K562 (cell line): Measurements from ENCODE around the gene CCDC70. TPM values are rescaled to one million over a fixed set of nuclear protein-coding genes. Genes with fewer than 3 reads are reported as not detected.

Source experiments
- ATAC-seq: fragments of 200-7000 bp; cut with Tn5 transposase; 3 replicates; pipeline ENCODE4 v1.9.1; 2020; ENCODE audit warnings: moderate library complexity
- BruUV-seq: library from RNA; stranded (reverse); fragments of 400-500 nt; replicated peaks from 2 replicates; lab custom pipeline; 2021; lab: Mats Ljungman, UMichigan
- CTCF ChIA-PET: fragments of 300-600 bp; formaldehyde crosslinking; extraction: SDS; loops from one replicate; lab custom pipeline; 2021; ENCODE audit warnings: low intra/inter-chr PET ratio; lab: Yijun Ruan, JAX
- POLR2A ChIA-PET: fragments of 300-600, 350-650 bp; sonication (Branson Sonifier 250); formaldehyde crosslinking; extraction: SDS; loops from one replicate; lab custom pipeline; 2021; ENCODE audit warnings: antibody characterized with exemption, inconsistent platforms; lab: Yijun Ruan, JAX
- DNase-seq, 4 experiments: peaks; one replicate each; pipeline versions ENCODE4 v3.0.0 to v3.0.0-alpha.2; 2011 to 2018; ENCODE audit warnings: low spot score in 3 of 4, mixed read lengths in 3 of 4; ENCODE audit errors: extremely low read depth in 1 of 4
- FAIRE-seq: peaks from 2 replicates; lab custom pipeline; 2011; peaks lifted over from hg19 to GRCh38; lab: Jason Lieb, UNC
- H2AFZ ChIP-seq: 2 replicates; pipeline ENCODE4 v1.6.0; 2011; ENCODE audit warnings: low read depth, low read length, control low read depth, inconsistent platforms
- H3K27ac ChIP-seq: fragments of 200-600 bp; 3 replicates; pipeline ENCODE4 v1.8.0; 2011; ENCODE audit warnings: low read depth, mild to moderate bottlenecking, control low read depth, inconsistent platforms, low read length, moderate library complexity, mixed read lengths; ENCODE audit errors: extremely low read depth
- H3K27me3 ChIP-seq, 2 experiments: fragments of 300-600 bp in 1 of 2; 2 replicates in 1 of 2; 3 replicates in 1 of 2; pipeline versions ENCODE4 v1.6.0 to v1.8.0; 2011; ENCODE audit warnings: inconsistent platforms in 2 of 2, low read length in 2 of 2, mild to moderate bottlenecking in 1 of 2, mixed read lengths in 1 of 2, moderate library complexity in 1 of 2; ENCODE audit not compliant: control insufficient read depth in 2 of 2, insufficient read depth in 2 of 2
- H3K36me3 ChIP-seq: fragments of 300-600 bp; 3 replicates; pipeline ENCODE4 v1.8.0; 2011; ENCODE audit warnings: mild to moderate bottlenecking, low read length, inconsistent platforms; ENCODE audit not compliant: control insufficient read depth, insufficient read depth
- H3K4me1 ChIP-seq, 2 experiments: fragments of 200-600 bp in 1 of 2; replicated peaks in 1 of 2; 2 replicates in 1 of 2; 3 replicates in 1 of 2; pipeline versions ENCODE4 v1.5.1 to v1.8.0; 2011; ENCODE audit warnings: inconsistent platforms in 2 of 2, low read length in 2 of 2, mild to moderate bottlenecking in 1 of 2, mixed read lengths in 1 of 2, moderate library complexity in 1 of 2; ENCODE audit not compliant: control insufficient read depth in 2 of 2, insufficient read depth in 2 of 2
- H3K4me2 ChIP-seq: 2 replicates; pipeline ENCODE4 v1.6.1; 2011; ENCODE audit warnings: low read length, control low read depth, inconsistent platforms, mixed read lengths; ENCODE audit not compliant: insufficient read depth
- H3K4me3 ChIP-seq: fragments of 200-600 bp; sonication (generic), shearing (Covaris generic); 2 replicates; pipeline ENCODE4 v1.5.1; 2016; ENCODE audit warnings: control low read depth, inconsistent platforms
- H3K79me2 ChIP-seq: fragments of 200-600 bp; 3 replicates; pipeline ENCODE4 v1.8.0; 2011; ENCODE audit warnings: low read length, inconsistent platforms; ENCODE audit not compliant: control insufficient read depth, insufficient read depth
- H3K9ac ChIP-seq, 2 experiments: 2 replicates each; pipeline versions ENCODE4 v1.6.0 to v1.6.1; 2011; ENCODE audit warnings: low read depth in 2 of 2, low read length in 2 of 2, control low read depth in 1 of 2, inconsistent platforms in 1 of 2, mild to moderate bottlenecking in 1 of 2, mixed read lengths in 1 of 2; ENCODE audit not compliant: insufficient read depth in 1 of 2
- H3K9me1 ChIP-seq: one replicate; pipeline ENCODE4 v1.6.0; 2011; ENCODE audit warnings: inconsistent platforms, mild to moderate bottlenecking, low read length, moderate library complexity; ENCODE audit not compliant: control insufficient read depth, insufficient read depth
- H3K9me3 ChIP-seq: replicated peaks from 2 replicates; pipeline ENCODE4 v1.5.1; 2011; ENCODE audit warnings: low read depth, low read length, inconsistent platforms; ENCODE audit not compliant: control insufficient read depth, insufficient read depth
- H4K20me1 ChIP-seq: replicated peaks from 2 replicates; pipeline ENCODE4 v1.6.1; 2011; ENCODE audit warnings: low read length, inconsistent platforms, mixed read lengths; ENCODE audit not compliant: control insufficient read depth, insufficient read depth
- POLR3A ChIP-seq: IDR thresholded peaks from 2 replicates; pipeline ENCODE4 v1.6.1; 2011; ENCODE audit warnings: borderline replicate concordance, mild to moderate bottlenecking, moderate library complexity; ENCODE audit not compliant: insufficient read length, insufficient read depth; ENCODE audit errors: extremely low read depth
- STAT6 ChIP-seq: sonication (generic); formaldehyde crosslinking; IDR thresholded peaks from 2 replicates; pipeline ENCODE4 v1.8.1; 2023; ENCODE audit warnings: mild to moderate bottlenecking, missing genetic modification reagents
- ZNF398 ChIP-seq: fragments of 250-450 bp; sonication (Bioruptor Pico); IDR thresholded peaks from 2 replicates; pipeline ENCODE4 v1.8.0; 2021; ENCODE audit warnings: moderate library complexity, mild to moderate bottlenecking, inconsistent platforms
- WGBS: fragments of 100-300 bp; shearing (Covaris generic); methylation state at CpG from one replicate; pipeline ENCODE4 v1.1.6; 2016; ENCODE audit warnings: low coverage, mixed read lengths; ENCODE audit not compliant: insufficient coverage; ENCODE audit errors: missing lambda C conversion rate; 5-methylcytosine and 5-hydroxymethylcytosine counted together
- in situ Hi-C: fragments of 300-500 bp; cut with MboI; formaldehyde crosslinking; loops from 4 replicates; pipeline ENCODE4 v1.15.0; 2018; ENCODE audit warnings: inconsistent platforms, mixed read lengths
- intact Hi-C: fragments of 100-400 bp; cut with micrococcal nuclease; formaldehyde crosslinking; loops from 2 replicates; pipeline ENCODE4 v1.14.2; 2022
- polyA plus RNA-seq, 8 experiments: library from polyadenylated mRNA; depleted of rRNA in 4 of 8; stranded (reverse) in 5 of 8; unstranded in 3 of 8; fragments of >200 nt; fragmentation: Nextera tagmentation in 2 of 8; fragmentation: Illumina TruSeq in 1 of 8; extraction: Ambion mirVana in 2 of 8; extraction: Trizol in 1 of 8; gene quantifications; 2 replicates each; pipeline versions ENCODE4 v1.2.1 to v1.2.3, GENCODE V29; 2011 to 2014; ENCODE audit warnings: inconsistent platforms in 1 of 8, missing spikeins in 1 of 8
- total RNA-seq, 7 experiments: library from RNA; depleted of rRNA in 6 of 7; stranded (reverse); fragments of >200 nt in 6 of 7; fragmentation: Illumina TruSeq in 2 of 7; extraction: Trizol in 2 of 7; gene quantifications; 2 replicates each; pipeline versions ENCODE4 v1.2.1 to v1.2.3, GENCODE V29; 2011 to 2021; ENCODE audit warnings: low replicate concordance in 1 of 7

The CCDC70 gene
- total and polyA plus RNA-seq, 9 of the 15 experiments (the other 6 are each of a cell fraction or from before 2014, with no cell fraction given) = not detected

GRCh38 chr13:51858433-51859247 is 3.1 kb upstream of the CCDC70 start:
- intact Hi-C loops (no loop called here), in situ Hi-C loops (no loop called here)
- no peaks in the 10 kb centered on the region for H3K9me3 ChIP-seq
- no peaks in the 10 kb centered on the region for H3K79me2 ChIP-seq
- H2AFZ ChIP-seq = no peak overlapping the region
- H3K27me3 ChIP-seq = no peaks in the 10 kb centered on the region
- H3K27ac ChIP-seq = no peak overlapping the region
- no peak for DNase-seq
- ChIA-PET CTCF (no interaction called here), POLR2A (interaction anchor here (0.7 kb wide), 1 partner anchor 253 kb away, joined by 3 read pairs; no protein-coding TSS in a partner anchor)
- 51% methylated on average over 9 of the region's 11 CpGs for whole genome bisulfite sequencing
- TF ChIP-seq ZNF398 (CRISPR knock-in tag) (no peak), POLR3A (no peak), STAT6 (no peak)
- no peaks in the 10 kb centered on the region for H3K36me3 ChIP-seq
- BruUV-seq = no TSS peak
- no peak for FAIRE-seq
- H3K4me1 ChIP-seq = no peaks in the 10 kb centered on the region; a peak in 1 of 5 replicates
- H4K20me1 ChIP-seq = no peaks in the 10 kb centered on the region
- H3K4me2 ChIP-seq = no peak overlapping the region
- H3K4me3 ChIP-seq = no peak overlapping the region
- no peak overlapping the region for H3K9ac ChIP-seq
- no peaks in the 10 kb centered on the region for H3K9me1 ChIP-seq
- ATAC-seq = no peak
